SW480 (cell line): ENCODE data around the gene TAOK1.

ENCODE experiments used
- DNase-seq: peaks from one replicate; pipeline ENCODE4 v3.0.0-alpha.2; 2016; ENCODE audit warnings: low spot score

TAOK1 gene

GRCh38 chr17:29379084-29379991 is 10.8 kb upstream of the TAOK1 start:
- DNase-seq = no peak

- no peak for DNase-seq
Observed at GRCh38 chr17:29383686-29384085, 6.5 kb upstream of the TAOK1 start.

- DNase-seq = no peak
Observed at GRCh38 chr17:29384901-29385300, 5.3 kb upstream of the TAOK1 start.

- no peak for DNase-seq
Observed at GRCh38 chr17:29386760-29387159, 3.4 kb upstream of the TAOK1 start.

- no peak for DNase-seq
Observed at GRCh38 chr17:29388937-29389336, 1.2 kb upstream of the TAOK1 start.

- DNase-seq = peak; percentile 41
Observed at GRCh38 chr17:29390851-29391631, 878 bp downstream of the TAOK1 start.

GRCh38 chr17:29393436-29393835 is 3.3 kb downstream of the TAOK1 start:
- DNase-seq = no peak

- no peak for DNase-seq
Observed at GRCh38 chr17:29394761-29395160, 4.6 kb downstream of the TAOK1 start.

GRCh38 chr17:29396066-29396465 is 5.9 kb downstream of the TAOK1 start:
- no peak for DNase-seq

- DNase-seq = no peak
Observed at GRCh38 chr17:29399634-29400033, 9.5 kb downstream of the TAOK1 start.

GRCh38 chr17:29400818-29401217 is 10.7 kb downstream of the TAOK1 start:
- DNase-seq = no peak

- DNase-seq = no peak
Observed at GRCh38 chr17:29401258-29401657, 11.1 kb downstream of the TAOK1 start.

- no peak for DNase-seq
Observed at GRCh38 chr17:29407856-29408255, 17.7 kb downstream of the TAOK1 start.

GRCh38 chr17:29409963-29410362 is 19.8 kb downstream of the TAOK1 start:
- no peak for DNase-seq

GRCh38 chr17:29412780-29413565 is 22.8 kb downstream of the TAOK1 start:
- DNase-seq = no peak

GRCh38 chr17:29420128-29420527 is 30.0 kb downstream of the TAOK1 start:
- DNase-seq = no peak

GRCh38 chr17:29430275-29430674 is 40.1 kb downstream of the TAOK1 start:
- no peak for DNase-seq

GRCh38 chr17:29433541-29433940 is 43.4 kb downstream of the TAOK1 start:
- no peak for DNase-seq

- no peak for DNase-seq
Observed at GRCh38 chr17:29434550-29434949, 44.4 kb downstream of the TAOK1 start.

GRCh38 chr17:29442451-29442850 is 52.3 kb downstream of the TAOK1 start:
- no peak for DNase-seq

- no peak for DNase-seq
Observed at GRCh38 chr17:29443041-29443739, 53.0 kb downstream of the TAOK1 start.

GRCh38 chr17:29444589-29444988 is 54.4 kb downstream of the TAOK1 start:
- no peak for DNase-seq
